HCT116 (cell line): ENCODE measurements around the gene ATP10B. TPM values are rescaled to one million over a fixed set of nuclear protein-coding genes. Genes with fewer than 3 reads are reported as not detected.

ENCODE experiments used
- ATAC-seq: fragments of 200-7000 bp; cut with Tn5 transposase; 2 replicates; pipeline ENCODE4 v1.9.1; 2020; ENCODE audit warnings: mild to moderate bottlenecking, moderate library complexity
- BruUV-seq: library from RNA; stranded (reverse); fragments of 400-500 nt; replicated peaks from 2 replicates; lab custom pipeline; 2021; lab: Mats Ljungman, UMichigan
- CTCF ChIA-PET: fragments of 300-600 bp; sonication (Branson Sonifier 250); formaldehyde crosslinking; loops from one replicate; lab custom pipeline; 2021; ENCODE audit warnings: antibody characterized with exemption; lab: Charles Lee
- POLR2A ChIA-PET: fragments of 300-600, 350-600 bp; sonication (Branson Sonifier 250); formaldehyde crosslinking; loops from one replicate; lab custom pipeline; 2021; ENCODE audit warnings: antibody characterized with exemption; lab: Charles Lee
- RAD21 ChIA-PET, 2 experiments: fragments of 300-600 bp; sonication (Branson Sonifier 250); formaldehyde crosslinking; loops; one replicate each; lab custom pipeline; 2023; ENCODE audit warnings: low total read pairs in 2 of 2; ENCODE audit not compliant: uncharacterized antibody in 2 of 2, unreplicated experiment in 2 of 2, low non-redundant PET in 1 of 2; lab: Charles Lee
- DNase-seq: peaks from one replicate; pipeline ENCODE4 v3.0.0-alpha.2; 2010; ENCODE audit warnings: low read depth, low spot score
- H2AFZ ChIP-seq: fragments of 200-600 bp; shearing (Covaris generic), sonication (generic); 2 replicates; pipeline ENCODE4 v1.6.1; 2017; ENCODE audit warnings: low read depth, mixed run types, mixed read lengths, antibody characterized with exemption, low read length; ENCODE audit not compliant: poor library complexity, severe bottlenecking
- H3K27ac ChIP-seq: 2 replicates; pipeline ENCODE4 v1.5.1; 2012; ENCODE audit warnings: low read depth, low read length
- H3K27me3 ChIP-seq: fragments of 200-600 bp; sonication (generic); 2 replicates; pipeline ENCODE4 v1.6.1; 2016; ENCODE audit warnings: mixed run types, low read length, mixed read lengths; ENCODE audit not compliant: insufficient read depth
- H3K36me3 ChIP-seq, 2 experiments: fragments of 200-500 bp in 1 of 2; fragments of 200-600 bp in 1 of 2; sonication (Bioruptor generic) in 1 of 2; sonication (generic) in 1 of 2; 2 replicates each; pipeline versions ENCODE4 v1.5.1 to v1.6.1; 2014 to 2016; ENCODE audit warnings: low read length in 2 of 2, inconsistent platforms in 1 of 2, mixed read lengths in 1 of 2, mixed run types in 1 of 2; ENCODE audit not compliant: insufficient read depth in 2 of 2, control insufficient read depth in 1 of 2
- H3K4me1 ChIP-seq, 2 experiments: fragments of 200-600 bp in 1 of 2; sonication (generic) in 1 of 2; 2 replicates each; pipeline versions ENCODE4 v1.5.1 to v1.6.1; 2012 to 2017; ENCODE audit warnings: low read length in 2 of 2, inconsistent platforms in 1 of 2, mild to moderate bottlenecking in 1 of 2, mixed read lengths in 1 of 2, mixed run types in 1 of 2, moderate library complexity in 1 of 2; ENCODE audit not compliant: insufficient read depth in 2 of 2, control insufficient read depth in 1 of 2
- H3K4me2 ChIP-seq: fragments of 200-600 bp; sonication (generic); 2 replicates; pipeline ENCODE4 v1.6.1; 2017; ENCODE audit warnings: mixed run types, low read length, mixed read lengths
- H3K4me3 ChIP-seq, 2 experiments: fragments of 200-600 bp in 1 of 2; sonication (generic) in 1 of 2; replicated peaks in 1 of 2; 2 replicates each; pipeline ENCODE4 v1.5.1; 2011 to 2016; ENCODE audit warnings: low read length in 2 of 2, control low read depth in 1 of 2, low read depth in 1 of 2, mild to moderate bottlenecking in 1 of 2, mixed read lengths in 1 of 2, mixed run types in 1 of 2
- H3K79me2 ChIP-seq: fragments of 200-600 bp; sonication (generic); 2 replicates; pipeline ENCODE4 v1.6.1; 2017; ENCODE audit warnings: mild to moderate bottlenecking, mixed run types, low read length, moderate library complexity, mixed read lengths; ENCODE audit not compliant: insufficient read depth
- H3K9ac ChIP-seq: fragments of 200-600 bp; sonication (generic); 2 replicates; pipeline ENCODE4 v1.6.1; 2016; ENCODE audit warnings: low read length, mixed read lengths
- H3K9me2 ChIP-seq: fragments of 200-600 bp; sonication (generic), shearing (Covaris generic); 2 replicates; pipeline ENCODE4 v1.6.1; 2017; ENCODE audit warnings: mixed run types, mild to moderate bottlenecking, moderate library complexity; ENCODE audit not compliant: insufficient read depth
- H3K9me3 ChIP-seq, 2 experiments: fragments of 200-500 bp in 1 of 2; fragments of 200-600 bp in 1 of 2; sonication (Bioruptor generic) in 1 of 2; sonication (generic) in 1 of 2; 2 replicates each; pipeline ENCODE4 v1.6.1; 2014 to 2017; ENCODE audit warnings: low read length in 2 of 2, mixed read lengths in 2 of 2, inconsistent platforms in 1 of 2, low read depth in 1 of 2, mild to moderate bottlenecking in 1 of 2, mixed run types in 1 of 2, moderate library complexity in 1 of 2; ENCODE audit not compliant: control insufficient read depth in 1 of 2, insufficient read depth in 1 of 2
- H4K20me1 ChIP-seq: fragments of 200-600 bp; sonication (generic), shearing (Covaris generic); 2 replicates; pipeline ENCODE4 v1.6.1; 2017; ENCODE audit warnings: mixed run types, mild to moderate bottlenecking, moderate library complexity; ENCODE audit not compliant: insufficient read depth
- CBX3 ChIP-seq: IDR thresholded peaks from 2 replicates; pipeline ENCODE4 v1.6.1; 2012; ENCODE audit warnings: low read depth
- EGR1 ChIP-seq: IDR thresholded peaks from 2 replicates; pipeline ENCODE4 v1.6.1; 2012; ENCODE audit warnings: low read depth
- FOSL1 ChIP-seq: IDR thresholded peaks from 2 replicates; pipeline ENCODE4 v1.6.1; 2012; ENCODE audit warnings: low read depth
- JUND ChIP-seq: IDR thresholded peaks from 2 replicates; pipeline ENCODE4 v1.6.1; 2012
- POLR2A ChIP-seq: IDR thresholded peaks from 2 replicates; pipeline ENCODE4 v1.7.0; 2011; ENCODE audit warnings: borderline replicate concordance; ENCODE audit not compliant: insufficient read depth, insufficient read length; ENCODE audit errors: extremely low read depth
- POLR2AphosphoS5 ChIP-seq: IDR thresholded peaks from 2 replicates; pipeline ENCODE4 v1.6.1; 2011; ENCODE audit warnings: mild to moderate bottlenecking, low read depth, low read length, moderate library complexity
- SIN3A ChIP-seq: IDR thresholded peaks from 2 replicates; pipeline ENCODE4 v1.6.1; 2012; ENCODE audit warnings: low read depth
- SRF ChIP-seq: IDR thresholded peaks from 2 replicates; pipeline ENCODE4 v1.6.1; 2012; ENCODE audit warnings: low read depth
- TCF7L2 ChIP-seq: IDR thresholded peaks from 2 replicates; pipeline ENCODE4 v1.7.0; 2011; ENCODE audit warnings: borderline replicate concordance, inconsistent platforms; ENCODE audit not compliant: insufficient read depth, insufficient read length; ENCODE audit errors: extremely low read depth
- ZNF274 ChIP-seq: fragments of 200-500 bp; sonication (Bioruptor generic); IDR thresholded peaks from 2 replicates; pipeline ENCODE4 v1.6.1; 2014; ENCODE audit warnings: mild to moderate bottlenecking, low read depth, low read length, inconsistent platforms
- intact Hi-C: fragments of 100-400 bp; cut with micrococcal nuclease; formaldehyde crosslinking; loops from 2 replicates; pipeline ENCODE4 v1.10.0; 2022
- total RNA-seq: library from RNA; stranded (reverse); gene quantifications from one replicate; pipeline ENCODE4 v1.2.1, GENCODE V29; 2021; ENCODE audit not compliant: unreplicated experiment
- TF ChIP-seq, protein P1 (sequence below): IDR thresholded peaks from 2 replicates; pipeline ENCODE4 v1.6.1; 2012

The ATP10B gene
- total RNA-seq, 1 experiment from 2014 or later: 0.07 TPM

DNA sequence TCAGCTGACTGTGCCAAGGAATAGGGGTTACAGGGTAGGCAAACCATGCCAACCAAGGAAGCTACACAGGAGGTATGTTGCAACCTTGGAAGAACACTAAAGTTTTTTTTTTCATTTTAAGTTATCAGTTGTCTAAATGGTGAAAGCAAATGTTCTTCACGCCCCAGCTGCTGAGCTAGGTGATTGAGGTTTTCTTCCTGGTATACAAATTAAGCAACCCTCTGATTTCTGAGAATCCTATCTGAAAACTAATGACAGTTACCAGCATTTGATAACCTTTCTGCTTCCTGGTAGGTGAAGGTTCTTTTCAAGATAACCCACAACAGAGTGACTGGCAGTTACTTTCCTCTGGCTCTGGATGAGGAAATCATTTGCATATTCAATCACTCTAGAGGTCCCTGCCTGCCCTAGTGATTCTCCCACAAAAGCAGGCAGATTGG is 194.9 kb downstream of the ATP10B start:
- Histone ChIP-seq H3K4me3 (no peak overlapping the region), H3K9me3 (no peaks in the 10 kb centered on the region), H3K4me2 (no peak overlapping the region), H3K4me1 (no peaks in the 10 kb centered on the region), H3K27me3 (no peaks in the 10 kb centered on the region), H3K36me3 (no peaks in the 10 kb centered on the region; a peak in 1 of 4 replicates), H3K9ac (no peak overlapping the region), H4K20me1 (no peaks in the 10 kb centered on the region), H3K9me2 (no peaks in the 10 kb centered on the region), H3K27ac (no peak overlapping the region), H3K79me2 (no peaks in the 10 kb centered on the region), H2AFZ (no peak overlapping the region)
- RAD21 ChIA-PET: no interaction called here
- POLR2A ChIA-PET: no interaction called here
- no peak for ATAC-seq
- intact Hi-C loops: no loop called here
- TF ChIP-seq TCF7L2 (no peak), POLR2AphosphoS5 (no peak), POLR2A (no peak), ZNF274 (no peak)
- DNase-seq: no peak
- CTCF ChIA-PET: no interaction called here
- no TSS peak for BruUV-seq

GRCh38 chr5:160655717-160656116 is 196.3 kb downstream of the ATP10B start:
- no peak overlapping the region for H3K4me3 ChIP-seq
- no peak for ATAC-seq
- H3K27ac ChIP-seq: no peak overlapping the region
- no peak overlapping the region for H2AFZ ChIP-seq
- CTCF ChIA-PET: interaction anchor here (0.6 kb wide), 1 partner anchor 217 kb away, joined by 3 read pairs; no protein-coding TSS in a partner anchor
- TF ChIP-seq FOSL1 (no peak), TCF7L2 (no peak), SRF (no peak), CBX3 (no peak), JUND (no peak), SIN3A (no peak), EGR1 (no peak)
- TF ChIP-seq, protein P1, sequence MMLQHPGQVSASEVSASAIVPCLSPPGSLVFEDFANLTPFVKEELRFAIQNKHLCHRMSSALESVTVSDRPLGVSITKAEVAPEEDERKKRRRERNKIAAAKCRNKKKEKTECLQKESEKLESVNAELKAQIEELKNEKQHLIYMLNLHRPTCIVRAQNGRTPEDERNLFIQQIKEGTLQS: no peak
- H3K4me2 ChIP-seq: no peak overlapping the region
- no peaks in the 10 kb centered on the region for H3K79me2 ChIP-seq
- BruUV-seq: no TSS peak
- POLR2A ChIA-PET: no interaction called here
- intact Hi-C loops: no loop called here
- no peaks in the 10 kb centered on the region for H3K9me2 ChIP-seq
- no peaks in the 10 kb centered on the region for H4K20me1 ChIP-seq
- H3K36me3 ChIP-seq: no peaks in the 10 kb centered on the region; a peak in 1 of 4 replicates
- no peaks in the 10 kb centered on the region for H3K27me3 ChIP-seq
- H3K9me3 ChIP-seq: no peaks in the 10 kb centered on the region
- H3K4me1 ChIP-seq: no peaks in the 10 kb centered on the region
- no peak overlapping the region for H3K9ac ChIP-seq
- RAD21 ChIA-PET: no interaction called here
- no peak for DNase-seq
